ENCODE data around the gene TMC3.

- TF ChIP-seq POLR2A (IDR thresholded peaks at IDR 0.05) (peak in 1 of 4 donors; percentile 37), CTCF (IDR thresholded peaks at IDR 0.05) (no peak), POLR2AphosphoS5 (IDR thresholded peaks at IDR 0.05) (peak in 2 of 3 donors; percentile 78 to 87)
Observed at GRCh38 chr15:81323944-81324881, 49.8 kb downstream of the TMC3 start, which contains the start of gene STARD5.

Data from stomach (tissue), 4 donors.